Osteoblast (primary cell): ENCODE data around the gene FYB2. TPM values are rescaled to one million over a fixed set of nuclear protein-coding genes. Genes with fewer than 3 reads are reported as not detected.

Experiments
- DNase-seq: peaks from one replicate; pipeline ENCODE4 v3.0.0; 2011; ENCODE audit warnings: low spot score, mixed read lengths; ENCODE audit not compliant: insufficient read length; ENCODE audit errors: missing footprints
- H2AFZ ChIP-seq: 2 replicates; pipeline ENCODE4 v1.6.0; 2011; ENCODE audit warnings: mild to moderate bottlenecking, low read length
- H3K27ac ChIP-seq: 2 replicates; pipeline ENCODE4 v1.5.1; 2011; ENCODE audit warnings: mild to moderate bottlenecking, low read depth, low read length, moderate library complexity
- H3K27me3 ChIP-seq: 2 replicates; pipeline ENCODE4 v1.6.0; 2012; ENCODE audit warnings: mild to moderate bottlenecking, control low read depth, inconsistent platforms, low read length, moderate library complexity; ENCODE audit not compliant: insufficient read depth
- H3K36me3 ChIP-seq: 2 replicates; pipeline ENCODE4 v1.5.1; 2011; ENCODE audit warnings: mild to moderate bottlenecking, low read length, control low read depth, moderate library complexity; ENCODE audit not compliant: insufficient read depth
- H3K4me1 ChIP-seq: 2 replicates; pipeline ENCODE4 v1.5.1; 2011; ENCODE audit warnings: mild to moderate bottlenecking, low read length, control low read depth, moderate library complexity; ENCODE audit not compliant: insufficient read depth
- H3K4me2 ChIP-seq: 2 replicates; pipeline ENCODE4 v1.6.0; 2011; ENCODE audit warnings: mild to moderate bottlenecking, low read length; ENCODE audit not compliant: insufficient read depth
- H3K4me3 ChIP-seq: fragments of 200-600 bp; sonication (generic); 3 replicates; pipeline ENCODE4 v1.5.1; 2012; ENCODE audit warnings: mild to moderate bottlenecking, low read length, inconsistent platforms; ENCODE audit not compliant: insufficient read depth
- H3K79me2 ChIP-seq: 2 replicates; pipeline ENCODE4 v1.6.0; 2012; ENCODE audit warnings: mild to moderate bottlenecking, low read length, control low read depth, inconsistent platforms; ENCODE audit not compliant: insufficient read depth
- H3K9me3 ChIP-seq: 2 replicates; pipeline ENCODE4 v1.5.1; 2011; ENCODE audit warnings: low read depth, low read length, control low read depth
- H4K20me1 ChIP-seq: 2 replicates; pipeline ENCODE4 v1.6.0; 2012; ENCODE audit warnings: mild to moderate bottlenecking, low read length, control low read depth; ENCODE audit not compliant: insufficient read depth
- CTCF ChIP-seq: IDR thresholded peaks from 2 replicates; pipeline ENCODE4 v1.5.1; 2011; ENCODE audit warnings: mild to moderate bottlenecking, low read depth, low read length, moderate library complexity; ENCODE audit errors: extremely low read depth
- total RNA-seq: library from RNA; depleted of rRNA; stranded (reverse); fragments of >200 nt; gene quantifications from 2 replicates; pipeline ENCODE4 v1.2.3, GENCODE V29; 2012

The FYB2 gene
- total RNA-seq, 1 donor, result not detected

GRCh38 chr1:56850411-56850810 lies 31.2 kb upstream of the FYB2 start:
- Histone ChIP-seq H4K20me1 (no peaks in the 10 kb centered on the region), H3K27ac (no peak overlapping the region), H2AFZ (no peak overlapping the region), H3K36me3 (no peaks in the 10 kb centered on the region), H3K4me1 (no peaks in the 10 kb centered on the region), H3K27me3 (no peaks in the 10 kb centered on the region), H3K4me2 (no peak overlapping the region), H3K9me3 (no peaks in the 10 kb centered on the region), H3K79me2 (no peaks in the 10 kb centered on the region), H3K4me3 (no peak overlapping the region)
- DNase-seq, result no peak
- no peak for TF ChIP-seq CTCF

GRCh38 chr1:56849750-56850149 lies 30.5 kb upstream of the FYB2 start:
- no peak for DNase-seq
- Histone ChIP-seq H3K79me2 (no peaks in the 10 kb centered on the region), H3K4me1 (no peaks in the 10 kb centered on the region), H3K27ac (no peak overlapping the region), H3K4me2 (no peak overlapping the region), H3K9me3 (no peaks in the 10 kb centered on the region), H4K20me1 (no peaks in the 10 kb centered on the region), H3K27me3 (no peaks in the 10 kb centered on the region), H2AFZ (no peak overlapping the region), H3K36me3 (no peaks in the 10 kb centered on the region), H3K4me3 (no peak overlapping the region)
- TF ChIP-seq CTCF, result no peak

- no peaks in the 10 kb centered on the region for H3K36me3 ChIP-seq
- no peak for DNase-seq
- no peaks in the 10 kb centered on the region for H3K27me3 ChIP-seq
- no peak for TF ChIP-seq CTCF
- H2AFZ ChIP-seq, result no peak overlapping the region
- H3K79me2 ChIP-seq, result no peaks in the 10 kb centered on the region
- no peak overlapping the region for H3K27ac ChIP-seq
- no peak overlapping the region for H3K4me2 ChIP-seq
- no peaks in the 10 kb centered on the region for H3K9me3 ChIP-seq
- no peaks in the 10 kb centered on the region for H3K4me1 ChIP-seq
- H4K20me1 ChIP-seq, result no peaks in the 10 kb centered on the region
- H3K4me3 ChIP-seq, result no peak overlapping the region
Measured at GRCh38 chr1:56845343-56845742, 26.1 kb upstream of the FYB2 start.

GRCh38 chr1:56844545-56845136 lies 25.4 kb upstream of the FYB2 start:
- Histone ChIP-seq H3K27me3 (no peaks in the 10 kb centered on the region), H3K4me3 (no peak overlapping the region), H3K9me3 (no peaks in the 10 kb centered on the region), H3K4me2 (no peak overlapping the region), H4K20me1 (no peaks in the 10 kb centered on the region), H3K36me3 (no peaks in the 10 kb centered on the region), H2AFZ (no peak overlapping the region), H3K79me2 (no peaks in the 10 kb centered on the region), H3K4me1 (no peaks in the 10 kb centered on the region), H3K27ac (no peak overlapping the region)
- no peak for DNase-seq
- TF ChIP-seq CTCF, result no peak
